GM18907 (cell line): ENCODE measurements around the gene AMBP.
"Not testable (repeated sequence)": the region's sequence is repeated elsewhere in the genome, so short reads cannot be mapped to it uniquely, and the experiment has no call there.

Experiments used
- ATAC-seq: cut with Tn5 transposase; IDR thresholded peaks from one replicate; pipeline ENCODE4 v1.9.1; 2021; ENCODE audit warnings: mild to moderate bottlenecking, moderate library complexity; ENCODE audit not compliant: unreplicated experiment

The AMBP gene

GRCh38 chr9:114053246-114054005, 24.7 kb downstream of the AMBP start:
- no peak for ATAC-seq

GRCh38 chr9:114051706-114052105, 26.4 kb downstream of the AMBP start:
- no peak for ATAC-seq

GRCh38 chr9:114051281-114051680, 26.8 kb downstream of the AMBP start:
- no peak for ATAC-seq

- ATAC-seq = no peak
These were observed 27.5 kb downstream of the AMBP start for GRCh38 chr9:114050646-114051045.

- no peak for ATAC-seq
These were observed 27.9 kb downstream of the AMBP start for GRCh38 chr9:114050226-114050568.

- no peak for ATAC-seq
These were observed 28.5 kb downstream of the AMBP start for GRCh38 chr9:114049441-114050225.

- no peak for ATAC-seq
These were observed 29.3 kb downstream of the AMBP start for GRCh38 chr9:114048533-114049415.

- no peak for ATAC-seq
These were observed 30.4 kb downstream of the AMBP start for GRCh38 chr9:114047717-114048116.

- no peak for ATAC-seq
These were observed 31.2 kb downstream of the AMBP start for GRCh38 chr9:114046875-114047274.

- ATAC-seq = no peak
These were observed 31.8 kb downstream of the AMBP start for GRCh38 chr9:114046237-114046755.

GRCh38 chr9:114043660-114044059, 34.4 kb downstream of the AMBP start:
- ATAC-seq = not testable (repeated sequence)

GRCh38 chr9:114039484-114039883, 38.6 kb downstream of the AMBP start:
- ATAC-seq = no peak

- ATAC-seq = no peak
These were observed 39.3 kb downstream of the AMBP start for GRCh38 chr9:114038724-114039313.

- ATAC-seq = no peak
These were observed 40.0 kb downstream of the AMBP start for GRCh38 chr9:114037961-114038723.

- ATAC-seq = no peak
These were observed 40.9 kb downstream of the AMBP start for GRCh38 chr9:114037249-114037648.

- ATAC-seq = no peak
These were observed 42.0 kb downstream of the AMBP start for GRCh38 chr9:114035845-114036801.

- ATAC-seq = no peak
These were observed 42.8 kb downstream of the AMBP start for GRCh38 chr9:114035221-114035844.

GRCh38 chr9:114034661-114035062, 43.4 kb downstream of the AMBP start:
- ATAC-seq = no peak
